Prostate gland (tissue), 2 donors: ENCODE measurements around the gene ATP8B3.

Source experiments
- CTCF ChIP-seq, 4 experiments: fragments of 200-600 bp in 2 of 4; fragments of 450-650 bp in 2 of 4; sonication (generic) in 2 of 4; IDR thresholded peaks; 1 replicate in 3 of 4; 2 replicates in 1 of 4; pipeline ENCODE4 v1.5.1; 2016 to 2019; ENCODE audit warnings: antibody characterized with exemption in 4 of 4, mild to moderate bottlenecking in 2 of 4, moderate library complexity in 2 of 4
- POLR2AphosphoS5 ChIP-seq: sonication (generic); formaldehyde crosslinking; IDR thresholded peaks from one replicate; pipeline ENCODE4 v1.6.1; 2017; ENCODE audit warnings: antibody characterized with exemption

GRCh38 chr19:1745589-1746031 is 66.5 kb downstream of the ATP8B3 start:
- TF ChIP-seq POLR2AphosphoS5 (no peak), CTCF (IDR thresholded peaks at IDR 0.05) (no peak)
